GM20431 (cell line): Measurements from ENCODE around the gene PADI2.

Experiments used
- in situ Hi-C: fragments of 300-500 bp; cut with MseI, MboI; formaldehyde crosslinking; loops from one replicate; pipeline ENCODE4 v1.15.0; 2020; ENCODE audit warnings: low sequenced_read_pairs; ENCODE audit not compliant: unreplicated experiment

PADI2 gene

GRCh38 chr1:17141441-17142197, 22.4 kb upstream of the PADI2 start:
- in situ Hi-C loops = no loop called here

DNA sequence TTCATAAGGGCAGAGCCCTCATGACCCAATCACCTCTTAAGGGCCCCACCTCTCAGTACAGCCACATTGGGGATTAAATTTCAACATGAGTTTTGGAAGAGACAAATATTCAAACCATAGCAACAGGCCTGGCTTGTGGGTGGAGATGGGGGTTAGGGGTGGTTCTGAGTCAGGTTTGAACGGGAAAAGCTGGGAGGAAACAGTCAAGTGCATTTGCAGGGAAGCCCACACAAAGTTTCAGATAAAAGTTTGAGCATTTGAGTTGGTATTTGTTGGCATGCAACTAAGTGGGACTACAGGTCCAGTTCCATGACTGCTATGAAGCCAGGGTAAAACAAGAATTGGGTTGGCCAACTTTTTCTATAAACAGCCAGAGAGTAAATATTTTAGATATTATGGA, 21.0 kb upstream of the PADI2 start:
- in situ Hi-C loops = no loop called here

GRCh38 chr1:17139637-17140036, 20.4 kb upstream of the PADI2 start:
- in situ Hi-C loops = no loop called here

DNA sequence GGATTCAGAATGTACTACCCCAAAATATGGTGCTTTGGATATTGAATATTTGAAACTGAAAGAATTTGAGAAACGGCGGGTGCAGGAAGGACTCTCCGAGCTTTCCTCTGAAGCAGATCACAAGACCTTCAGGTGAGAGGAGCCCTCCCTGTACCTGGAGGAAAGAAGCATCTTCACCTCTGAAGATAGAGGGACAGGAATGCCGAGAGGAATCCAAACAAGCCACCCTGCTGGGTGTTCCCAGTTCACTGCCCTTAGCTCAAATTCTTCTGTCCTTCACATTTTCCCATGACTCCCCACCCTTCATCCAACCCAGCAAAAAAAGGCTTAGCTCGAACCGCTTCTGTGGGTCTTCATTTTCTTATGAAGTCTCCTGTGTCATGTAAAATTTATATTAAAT, 18.2 kb upstream of the PADI2 start:
- in situ Hi-C loops = no loop called here

DNA sequence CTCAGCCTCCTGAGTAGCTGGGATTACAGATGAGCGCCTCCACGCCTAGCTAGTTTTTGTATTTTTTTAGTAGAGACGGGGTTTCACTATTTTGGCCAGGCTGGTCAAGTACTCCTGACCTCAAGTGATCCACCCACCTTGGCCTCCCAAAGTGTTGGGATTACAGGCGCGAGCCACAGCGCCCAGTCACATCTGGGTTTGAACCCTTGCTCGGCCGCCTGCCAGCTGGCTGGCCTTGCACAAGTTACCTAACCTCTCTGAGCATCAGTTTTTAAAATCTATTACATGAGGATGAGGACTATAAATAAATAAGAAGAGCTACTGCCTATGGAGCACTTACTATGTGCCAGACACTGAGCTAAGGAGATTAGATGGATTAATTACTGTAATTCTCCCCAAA, 17.7 kb upstream of the PADI2 start:
- in situ Hi-C loops = no loop called here

- in situ Hi-C loops = no loop called here
These were observed 16.9 kb upstream of the PADI2 start for GRCh38 chr1:17136145-17136544.

DNA sequence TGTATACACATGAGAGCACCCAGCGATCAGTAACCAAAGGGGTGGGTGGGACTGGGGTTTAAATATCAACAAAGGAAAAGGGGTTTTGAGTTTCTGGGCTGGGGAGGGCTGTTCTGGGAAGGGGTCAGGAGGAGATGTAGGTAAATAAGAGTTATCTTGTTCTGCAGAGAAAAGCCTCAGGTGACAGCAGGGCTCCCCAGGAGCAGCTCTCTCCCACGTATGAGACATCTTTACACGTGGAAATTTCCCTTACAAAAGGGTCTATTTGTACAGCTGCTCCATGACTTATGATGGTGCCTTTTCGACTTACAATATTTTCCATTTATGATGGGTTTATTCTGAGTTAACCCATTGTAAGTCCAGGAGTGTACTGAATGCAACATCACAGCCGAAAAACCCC, 16.3 kb upstream of the PADI2 start:
- in situ Hi-C loops = no loop called here

DNA sequence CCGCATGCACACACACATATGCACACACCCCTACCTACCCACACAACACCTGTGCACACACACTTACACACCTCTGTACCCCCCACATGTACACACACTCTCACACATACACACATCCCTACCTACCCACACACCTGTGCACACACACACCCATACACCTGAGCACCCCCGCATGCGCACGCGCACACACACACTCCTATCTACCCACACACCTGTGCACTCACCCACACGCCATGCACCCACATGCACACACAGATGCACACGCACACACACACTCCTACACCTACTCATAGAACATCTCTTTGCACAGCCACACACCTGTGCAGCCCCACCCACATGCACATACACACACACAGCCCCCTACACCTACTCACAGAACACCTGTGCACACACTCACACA, 15.5 kb upstream of the PADI2 start:
- in situ Hi-C loops = no loop called here

GRCh38 chr1:17134034-17134433, 14.8 kb upstream of the PADI2 start:
- in situ Hi-C loops = no loop called here

GRCh38 chr1:17130138-17130635, 10.9 kb upstream of the PADI2 start:
- in situ Hi-C loops = no loop called here

GRCh38 chr1:17128361-17128760, 9.1 kb upstream of the PADI2 start:
- in situ Hi-C loops = loop anchor here (5.0 kb wide), 1 partner anchor 104 kb away; no protein-coding TSS in a partner anchor

DNA sequence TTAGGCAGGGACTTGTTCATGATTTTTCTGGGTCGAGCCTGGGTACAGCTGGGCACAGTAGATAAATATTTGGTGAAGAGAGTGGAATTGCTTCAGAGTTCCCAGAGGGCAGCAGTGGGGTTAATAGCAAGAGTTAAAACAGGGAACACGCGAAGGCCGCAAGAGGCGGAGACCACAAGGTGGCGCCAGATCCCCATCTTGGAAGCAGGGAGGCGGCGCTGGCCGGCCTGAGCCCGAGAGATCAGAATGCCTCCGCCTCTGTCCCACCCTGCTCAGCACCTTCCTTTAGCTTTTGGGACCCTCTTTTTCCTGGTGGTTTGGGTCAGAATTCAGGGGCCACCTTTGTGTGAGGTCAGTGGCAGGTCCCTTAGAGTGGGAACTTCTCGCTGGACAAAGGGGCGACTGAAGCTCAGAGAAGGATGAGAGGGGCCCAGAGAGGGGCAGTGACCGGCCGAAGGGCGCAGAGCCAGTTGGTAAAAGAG, 6.5 kb upstream of the PADI2 start:
- in situ Hi-C loops = loop anchor here (5.0 kb wide), 1 partner anchor 107 kb away; no protein-coding TSS in a partner anchor

GRCh38 chr1:17123196-17124045, 4.2 kb upstream of the PADI2 start:
- in situ Hi-C loops = no loop called here

GRCh38 chr1:17122521-17123164, 3.4 kb upstream of the PADI2 start:
- in situ Hi-C loops = no loop called here

GRCh38 chr1:17121881-17122280, 2.6 kb upstream of the PADI2 start:
- in situ Hi-C loops = no loop called here

DNA sequence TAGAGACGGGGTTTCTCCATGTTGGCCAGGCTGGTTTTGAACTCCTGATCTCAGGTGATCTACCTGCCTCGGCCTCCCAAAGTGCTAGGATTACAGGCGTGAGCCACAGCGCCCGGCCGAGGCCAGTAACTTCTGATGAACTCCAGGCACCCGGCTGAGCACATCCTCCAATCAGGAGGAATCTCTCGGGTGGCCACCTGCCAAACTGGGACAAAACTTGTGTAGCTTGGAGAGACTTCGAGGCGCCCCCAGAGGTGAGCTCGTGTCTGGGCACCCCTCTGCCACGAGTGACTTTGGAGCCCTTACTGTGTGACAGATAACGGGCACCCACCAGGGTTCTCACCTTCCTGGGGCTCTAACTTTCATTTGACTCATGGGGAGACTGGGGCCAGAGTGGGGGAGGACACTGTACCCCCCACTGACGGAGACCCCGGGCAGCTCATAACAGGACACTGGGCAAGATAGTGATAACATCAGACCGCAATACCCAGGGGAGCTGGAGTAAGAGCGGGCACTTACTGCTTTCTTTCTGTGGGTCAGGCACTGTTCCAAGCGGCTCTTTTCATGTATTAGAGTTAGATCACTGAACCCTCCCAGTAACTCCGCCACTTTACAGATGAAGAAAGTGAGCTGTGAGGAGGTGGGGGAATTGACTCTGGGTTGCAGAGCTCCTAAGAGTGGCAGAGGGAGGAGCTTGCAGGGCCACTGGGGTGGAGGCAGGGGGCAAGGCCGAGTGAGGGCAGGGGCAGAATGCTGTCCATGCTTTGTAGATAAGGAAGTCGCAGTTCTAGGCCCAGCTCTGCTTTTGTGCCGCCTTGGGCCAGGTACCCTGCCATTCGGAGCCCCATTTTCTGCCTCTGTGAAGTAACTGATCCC, 1.9 kb upstream of the PADI2 start:
- in situ Hi-C loops = no loop called here

GRCh38 chr1:17120481-17120877, 1.2 kb upstream of the PADI2 start:
- in situ Hi-C loops = no loop called here

DNA sequence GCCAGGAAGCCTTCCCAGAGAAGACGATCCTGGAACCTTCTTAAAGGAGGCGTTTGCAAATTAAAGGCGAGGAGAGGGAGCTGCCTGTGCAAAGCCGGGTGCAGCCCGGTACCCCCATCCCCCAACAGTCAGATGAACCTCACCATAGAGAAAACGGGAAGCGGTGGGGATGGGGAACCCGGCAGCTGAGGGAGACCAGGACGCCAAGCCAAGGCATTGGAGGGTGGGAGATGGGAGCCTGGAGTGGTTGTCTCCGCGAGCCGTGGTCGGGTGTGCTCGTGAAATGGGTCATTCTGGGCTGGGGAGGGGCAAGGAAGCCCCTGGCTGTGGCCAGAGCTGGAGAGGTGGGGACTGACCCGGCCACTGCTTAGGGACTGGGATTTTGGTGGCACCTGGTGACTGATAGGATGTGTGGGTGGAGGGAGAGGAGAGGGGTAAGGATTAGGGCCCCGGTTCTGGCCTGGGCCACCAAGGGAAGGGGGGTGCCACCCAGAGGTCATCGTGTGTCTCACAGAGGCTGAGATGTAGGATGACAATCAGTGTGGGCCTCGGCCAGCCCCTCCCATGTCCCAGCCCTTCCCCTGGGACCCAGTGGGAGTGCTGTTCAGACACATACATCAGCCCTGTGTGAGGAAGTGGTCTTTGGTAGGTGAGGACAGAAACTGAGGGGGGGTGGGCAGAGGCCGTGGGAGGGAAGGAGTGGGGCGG, 676 bp upstream of the PADI2 start:
- in situ Hi-C loops = no loop called here

DNA sequence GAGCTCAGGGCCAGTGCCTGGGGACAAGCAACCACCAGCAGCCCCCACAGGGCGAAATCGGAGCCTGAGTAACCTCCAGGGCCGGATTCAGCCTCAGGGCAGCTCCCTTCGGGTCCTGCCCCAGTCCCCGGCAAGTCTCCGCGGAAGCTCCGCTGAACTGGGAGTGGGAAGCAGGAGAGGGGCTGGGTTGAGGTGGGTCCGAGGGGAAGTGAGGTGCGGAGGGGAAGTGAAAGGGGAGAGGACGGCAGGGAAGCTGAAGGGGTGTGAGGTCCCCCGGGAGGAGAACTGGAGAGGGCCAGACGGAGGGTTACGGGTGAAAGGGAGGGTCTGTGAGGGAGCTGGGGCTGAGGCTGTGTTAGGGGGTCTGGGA, 560 bp downstream of the PADI2 start:
- in situ Hi-C loops = no loop called here
